ENCODE data around the gene JAML. TPM values are rescaled to one million over a fixed set of nuclear protein-coding genes. Genes with fewer than 3 reads are reported as not detected.
A peak's percentile ranks its signal among the peaks of the same experiment; 100 is the strongest.

Gene JAML
- total and polyA plus RNA-seq, 2 of the 13 experiments (the other 11 are each of a cell fraction or from before 2014, with no cell fraction given), result 2.0 to 3.3 TPM

DNA sequence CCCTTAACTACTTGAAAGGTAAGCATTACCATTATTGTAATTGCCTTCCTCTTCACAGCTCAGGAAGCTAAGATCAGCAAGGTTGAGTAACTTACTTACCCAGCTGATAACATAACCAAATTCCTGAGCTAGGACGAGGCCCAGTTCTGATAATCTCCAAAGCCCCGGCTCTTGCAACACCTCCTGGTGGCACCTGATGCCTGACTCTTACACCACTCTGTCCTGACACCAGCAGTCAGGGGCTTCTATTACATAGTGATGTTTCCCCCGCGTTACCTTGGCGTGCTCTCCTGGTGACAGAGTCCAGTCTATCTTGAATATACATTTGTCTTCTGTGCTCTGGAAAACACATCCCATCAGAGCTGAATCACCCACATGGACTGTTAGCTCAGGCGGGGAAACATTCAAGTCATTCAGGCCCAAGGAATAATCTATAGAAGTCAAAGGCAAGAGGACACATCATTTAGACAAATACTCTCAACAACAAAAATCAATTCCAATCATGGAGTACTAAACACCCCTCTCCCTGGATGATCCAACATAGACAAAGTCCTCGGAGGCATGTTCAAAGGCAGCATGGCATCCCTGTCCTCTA, 12.6 kb downstream of the JAML start (continued):
- TF ChIP-seq GTF3A (CRISPR knock-in tag; conservative IDR thresholded peaks at IDR 0.05) (no peak; the same call in 1 of the 2 replicates), CBX1 (IDR thresholded peaks at IDR 0.05; ENCODE audit: low read depth) (no peak), GPBP1L1 (CRISPR knock-in tag; IDR thresholded peaks at IDR 0.05) (no peak), ZNF136 (CRISPR knock-in tag; IDR thresholded peaks at IDR 0.05; ENCODE audit: low read depth) (no peak), FOSL1 (CRISPR knock-in tag; IDR thresholded peaks at IDR 0.05; ENCODE audit: borderline replicate concordance) (peak; percentile 74; the same call in 1 of the 2 replicates), ARNT2 (CRISPR knock-in tag; IDR thresholded peaks at IDR 0.05; ENCODE audit: low read depth) (peak; percentile 56; the same call in 1 of the 2 replicates), CREB1 (IDR thresholded peaks at IDR 0.05) (peak; percentile 51), CREB1 (CRISPR knock-in tag; IDR thresholded peaks at IDR 0.05) (peak; percentile 77), KLF16 (CRISPR knock-in tag; IDR thresholded peaks at IDR 0.05) (peak in 1 of 2 experiments; percentile 68; a peak in 1 of 4 replicates), ATF4 (CRISPR knock-in tag; IDR thresholded peaks at IDR 0.05) (peak in 1 of 2 experiments; percentile 91; a peak in 2 of 4 replicates), HMG20A (CRISPR knock-in tag; IDR thresholded peaks at IDR 0.05; ENCODE audit: borderline replicate concordance) (peak; percentile 87), ZFY (CRISPR knock-in tag; IDR thresholded peaks at IDR 0.05) (peak; percentile 60)
- TF ChIP-seq, protein P1, sequence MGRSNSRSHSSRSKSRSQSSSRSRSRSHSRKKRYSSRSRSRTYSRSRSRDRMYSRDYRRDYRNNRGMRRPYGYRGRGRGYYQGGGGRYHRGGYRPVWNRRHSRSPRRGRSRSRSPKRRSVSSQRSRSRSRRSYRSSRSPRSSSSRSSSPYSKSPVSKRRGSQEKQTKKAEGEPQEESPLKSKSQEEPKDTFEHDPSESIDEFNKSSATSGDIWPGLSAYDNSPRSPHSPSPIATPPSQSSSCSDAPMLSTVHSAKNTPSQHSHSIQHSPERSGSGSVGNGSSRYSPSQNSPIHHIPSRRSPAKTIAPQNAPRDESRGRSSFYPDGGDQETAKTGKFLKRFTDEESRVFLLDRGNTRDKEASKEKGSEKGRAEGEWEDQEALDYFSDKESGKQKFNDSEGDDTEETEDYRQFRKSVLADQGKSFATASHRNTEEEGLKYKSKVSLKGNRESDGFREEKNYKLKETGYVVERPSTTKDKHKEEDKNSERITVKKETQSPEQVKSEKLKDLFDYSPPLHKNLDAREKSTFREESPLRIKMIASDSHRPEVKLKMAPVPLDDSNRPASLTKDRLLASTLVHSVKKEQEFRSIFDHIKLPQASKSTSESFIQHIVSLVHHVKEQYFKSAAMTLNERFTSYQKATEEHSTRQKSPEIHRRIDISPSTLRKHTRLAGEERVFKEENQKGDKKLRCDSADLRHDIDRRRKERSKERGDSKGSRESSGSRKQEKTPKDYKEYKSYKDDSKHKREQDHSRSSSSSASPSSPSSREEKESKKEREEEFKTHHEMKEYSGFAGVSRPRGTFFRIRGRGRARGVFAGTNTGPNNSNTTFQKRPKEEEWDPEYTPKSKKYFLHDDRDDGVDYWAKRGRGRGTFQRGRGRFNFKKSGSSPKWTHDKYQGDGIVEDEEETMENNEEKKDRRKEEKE (IDR thresholded peaks at IDR 0.05), result no peak
- TF ChIP-seq, protein P2, sequence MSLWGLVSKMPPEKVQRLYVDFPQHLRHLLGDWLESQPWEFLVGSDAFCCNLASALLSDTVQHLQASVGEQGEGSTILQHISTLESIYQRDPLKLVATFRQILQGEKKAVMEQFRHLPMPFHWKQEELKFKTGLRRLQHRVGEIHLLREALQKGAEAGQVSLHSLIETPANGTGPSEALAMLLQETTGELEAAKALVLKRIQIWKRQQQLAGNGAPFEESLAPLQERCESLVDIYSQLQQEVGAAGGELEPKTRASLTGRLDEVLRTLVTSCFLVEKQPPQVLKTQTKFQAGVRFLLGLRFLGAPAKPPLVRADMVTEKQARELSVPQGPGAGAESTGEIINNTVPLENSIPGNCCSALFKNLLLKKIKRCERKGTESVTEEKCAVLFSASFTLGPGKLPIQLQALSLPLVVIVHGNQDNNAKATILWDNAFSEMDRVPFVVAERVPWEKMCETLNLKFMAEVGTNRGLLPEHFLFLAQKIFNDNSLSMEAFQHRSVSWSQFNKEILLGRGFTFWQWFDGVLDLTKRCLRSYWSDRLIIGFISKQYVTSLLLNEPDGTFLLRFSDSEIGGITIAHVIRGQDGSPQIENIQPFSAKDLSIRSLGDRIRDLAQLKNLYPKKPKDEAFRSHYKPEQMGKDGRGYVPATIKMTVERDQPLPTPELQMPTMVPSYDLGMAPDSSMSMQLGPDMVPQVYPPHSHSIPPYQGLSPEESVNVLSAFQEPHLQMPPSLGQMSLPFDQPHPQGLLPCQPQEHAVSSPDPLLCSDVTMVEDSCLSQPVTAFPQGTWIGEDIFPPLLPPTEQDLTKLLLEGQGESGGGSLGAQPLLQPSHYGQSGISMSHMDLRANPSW (CRISPR knock-in tag; IDR thresholded peaks at IDR 0.05; ENCODE audit: borderline replicate concordance), result peak; percentile 60; the same call in 1 of the 2 replicates
- TF ChIP-seq, protein P3, sequence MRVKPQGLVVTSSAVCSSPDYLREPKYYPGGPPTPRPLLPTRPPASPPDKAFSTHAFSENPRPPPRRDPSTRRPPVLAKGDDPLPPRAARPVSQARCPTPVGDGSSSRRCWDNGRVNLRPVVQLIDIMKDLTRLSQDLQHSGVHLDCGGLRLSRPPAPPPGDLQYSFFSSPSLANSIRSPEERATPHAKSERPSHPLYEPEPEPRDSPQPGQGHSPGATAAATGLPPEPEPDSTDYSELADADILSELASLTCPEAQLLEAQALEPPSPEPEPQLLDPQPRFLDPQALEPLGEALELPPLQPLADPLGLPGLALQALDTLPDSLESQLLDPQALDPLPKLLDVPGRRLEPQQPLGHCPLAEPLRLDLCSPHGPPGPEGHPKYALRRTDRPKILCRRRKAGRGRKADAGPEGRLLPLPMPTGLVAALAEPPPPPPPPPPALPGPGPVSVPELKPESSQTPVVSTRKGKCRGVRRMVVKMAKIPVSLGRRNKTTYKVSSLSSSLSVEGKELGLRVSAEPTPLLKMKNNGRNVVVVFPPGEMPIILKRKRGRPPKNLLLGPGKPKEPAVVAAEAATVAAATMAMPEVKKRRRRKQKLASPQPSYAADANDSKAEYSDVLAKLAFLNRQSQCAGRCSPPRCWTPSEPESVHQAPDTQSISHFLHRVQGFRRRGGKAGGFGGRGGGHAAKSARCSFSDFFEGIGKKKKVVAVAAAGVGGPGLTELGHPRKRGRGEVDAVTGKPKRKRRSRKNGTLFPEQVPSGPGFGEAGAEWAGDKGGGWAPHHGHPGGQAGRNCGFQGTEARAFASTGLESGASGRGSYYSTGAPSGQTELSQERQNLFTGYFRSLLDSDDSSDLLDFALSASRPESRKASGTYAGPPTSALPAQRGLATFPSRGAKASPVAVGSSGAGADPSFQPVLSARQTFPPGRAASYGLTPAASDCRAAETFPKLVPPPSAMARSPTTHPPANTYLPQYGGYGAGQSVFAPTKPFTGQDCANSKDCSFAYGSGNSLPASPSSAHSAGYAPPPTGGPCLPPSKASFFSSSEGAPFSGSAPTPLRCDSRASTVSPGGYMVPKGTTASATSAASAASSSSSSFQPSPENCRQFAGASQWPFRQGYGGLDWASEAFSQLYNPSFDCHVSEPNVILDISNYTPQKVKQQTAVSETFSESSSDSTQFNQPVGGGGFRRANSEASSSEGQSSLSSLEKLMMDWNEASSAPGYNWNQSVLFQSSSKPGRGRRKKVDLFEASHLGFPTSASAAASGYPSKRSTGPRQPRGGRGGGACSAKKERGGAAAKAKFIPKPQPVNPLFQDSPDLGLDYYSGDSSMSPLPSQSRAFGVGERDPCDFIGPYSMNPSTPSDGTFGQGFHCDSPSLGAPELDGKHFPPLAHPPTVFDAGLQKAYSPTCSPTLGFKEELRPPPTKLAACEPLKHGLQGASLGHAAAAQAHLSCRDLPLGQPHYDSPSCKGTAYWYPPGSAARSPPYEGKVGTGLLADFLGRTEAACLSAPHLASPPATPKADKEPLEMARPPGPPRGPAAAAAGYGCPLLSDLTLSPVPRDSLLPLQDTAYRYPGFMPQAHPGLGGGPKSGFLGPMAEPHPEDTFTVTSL (CRISPR knock-in tag; IDR thresholded peaks at IDR 0.05; ENCODE audit: borderline replicate concordance), result peak; percentile 86
